Breast epithelium (tissue), 3 donors: ENCODE data around the gene MAZ.

ENCODE experiments used
- POLR2A ChIP-seq: fragments of 450-650 bp; IDR thresholded peaks from one replicate; pipeline ENCODE4 v1.6.1; 2016; ENCODE audit warnings: antibody characterized with exemption, mild to moderate bottlenecking, moderate library complexity
- TF ChIP-seq, protein P1 (sequence below), 3 donors: fragments of 450-650 bp; IDR thresholded peaks; one replicate each; pipeline ENCODE4 v1.5.1; 2016 to 2017; ENCODE audit warnings: antibody characterized with exemption in 3 of 3, mild to moderate bottlenecking in 3 of 3, moderate library complexity in 3 of 3

- TF ChIP-seq, protein P1, sequence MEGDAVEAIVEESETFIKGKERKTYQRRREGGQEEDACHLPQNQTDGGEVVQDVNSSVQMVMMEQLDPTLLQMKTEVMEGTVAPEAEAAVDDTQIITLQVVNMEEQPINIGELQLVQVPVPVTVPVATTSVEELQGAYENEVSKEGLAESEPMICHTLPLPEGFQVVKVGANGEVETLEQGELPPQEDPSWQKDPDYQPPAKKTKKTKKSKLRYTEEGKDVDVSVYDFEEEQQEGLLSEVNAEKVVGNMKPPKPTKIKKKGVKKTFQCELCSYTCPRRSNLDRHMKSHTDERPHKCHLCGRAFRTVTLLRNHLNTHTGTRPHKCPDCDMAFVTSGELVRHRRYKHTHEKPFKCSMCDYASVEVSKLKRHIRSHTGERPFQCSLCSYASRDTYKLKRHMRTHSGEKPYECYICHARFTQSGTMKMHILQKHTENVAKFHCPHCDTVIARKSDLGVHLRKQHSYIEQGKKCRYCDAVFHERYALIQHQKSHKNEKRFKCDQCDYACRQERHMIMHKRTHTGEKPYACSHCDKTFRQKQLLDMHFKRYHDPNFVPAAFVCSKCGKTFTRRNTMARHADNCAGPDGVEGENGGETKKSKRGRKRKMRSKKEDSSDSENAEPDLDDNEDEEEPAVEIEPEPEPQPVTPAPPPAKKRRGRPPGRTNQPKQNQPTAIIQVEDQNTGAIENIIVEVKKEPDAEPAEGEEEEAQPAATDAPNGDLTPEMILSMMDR (IDR thresholded peaks at IDR 0.05), result no peak
- no peak for TF ChIP-seq POLR2A
Observed at GRCh38 chr16:29811170-29811895, 5.0 kb downstream of the MAZ start.
